GM21360 (cell line): ENCODE results near the gene ULK2.

Experiments
- ATAC-seq: cut with Tn5 transposase; IDR thresholded peaks from one replicate; pipeline ENCODE4 v1.9.1; 2021; ENCODE audit warnings: mild to moderate bottlenecking, moderate library complexity; ENCODE audit not compliant: unreplicated experiment

ULK2 gene

DNA sequence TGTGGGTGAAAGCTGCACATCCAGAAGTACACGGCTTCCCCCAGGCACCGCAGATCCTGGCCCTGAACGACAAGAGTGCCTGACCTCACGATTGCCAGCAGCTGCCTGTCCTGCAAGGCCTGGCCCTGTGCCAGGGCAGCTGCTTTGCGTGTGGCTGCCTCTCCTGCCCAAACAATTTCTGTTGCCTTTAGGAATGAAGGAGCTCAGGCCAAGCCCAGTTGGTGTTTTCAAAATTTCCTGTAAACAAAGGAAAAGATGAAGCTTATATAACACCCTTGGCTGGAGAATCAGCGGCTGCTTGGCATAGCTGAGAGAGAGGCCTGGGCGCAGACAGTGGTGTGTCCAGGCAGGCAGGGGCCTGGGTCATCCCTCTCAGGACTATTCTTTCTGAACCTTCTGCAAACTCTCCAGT, 139.6 kb downstream of the ULK2 start:
- no peak for ATAC-seq

DNA sequence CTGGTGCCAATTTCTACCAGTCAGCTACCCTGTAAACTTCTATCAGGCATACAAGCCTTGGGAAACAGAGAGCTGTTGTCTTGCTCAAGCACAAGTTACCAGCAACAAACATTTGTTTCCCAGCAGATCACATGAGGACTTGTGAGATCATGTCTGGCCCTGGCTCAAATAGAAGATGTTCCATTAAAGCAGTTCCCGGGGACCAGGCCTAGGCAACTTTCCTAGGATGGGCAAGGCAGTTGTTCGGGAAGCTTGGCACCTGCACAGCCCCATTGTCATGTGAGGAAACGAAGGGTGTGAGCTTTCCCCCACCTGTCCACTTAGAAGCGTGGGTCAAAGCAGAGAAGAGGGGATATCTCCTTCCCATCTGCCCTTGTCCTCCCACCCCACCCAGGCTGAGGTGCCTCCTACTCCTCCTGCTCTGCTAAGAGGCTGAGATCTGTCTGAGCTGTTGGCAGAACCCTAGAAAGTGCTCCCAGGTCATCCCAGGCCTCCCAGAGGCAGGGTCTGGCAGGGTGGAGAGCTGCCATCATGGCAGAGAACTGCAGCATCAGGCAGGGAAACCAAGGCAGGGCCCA, 140.1 kb downstream of the ULK2 start:
- ATAC-seq, result no peak

DNA sequence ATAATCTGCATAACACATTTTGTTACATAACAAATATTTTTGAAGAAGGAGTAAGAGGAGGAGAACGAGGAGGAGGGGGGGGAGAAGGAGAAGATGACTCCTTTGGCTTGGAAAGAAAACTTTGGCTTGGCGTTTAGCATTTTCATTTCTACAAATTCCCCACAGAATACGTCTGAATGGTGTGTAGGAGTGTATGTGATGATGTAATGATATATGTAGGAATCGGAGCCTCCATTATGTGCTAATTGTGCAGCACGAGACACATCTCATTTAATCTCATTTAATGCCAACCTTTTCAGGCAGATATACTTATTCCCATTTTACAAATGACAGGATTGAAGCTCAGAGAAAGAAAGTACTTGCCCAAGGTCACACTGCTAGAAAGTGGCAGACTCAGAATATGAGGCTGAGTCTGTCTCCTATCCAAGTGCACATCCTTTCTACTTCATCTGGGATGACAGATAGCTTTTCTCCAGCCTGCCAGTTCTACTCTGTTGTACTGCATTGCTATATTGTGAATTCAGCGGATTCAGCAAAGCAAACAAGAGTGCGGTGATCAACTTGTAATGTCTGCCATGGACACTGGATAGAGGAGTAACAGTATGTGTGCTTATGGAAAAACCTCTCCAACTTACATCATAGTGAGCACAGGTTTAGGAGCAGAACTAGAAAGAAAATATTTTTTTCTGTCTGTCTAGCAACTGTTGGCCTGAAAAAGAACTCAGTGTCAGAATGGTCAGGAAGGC, 140.9 kb downstream of the ULK2 start:
- no peak for ATAC-seq

- ATAC-seq, result no peak
Observed at GRCh38 chr17:19725486-19725885, 142.2 kb downstream of the ULK2 start.

DNA sequence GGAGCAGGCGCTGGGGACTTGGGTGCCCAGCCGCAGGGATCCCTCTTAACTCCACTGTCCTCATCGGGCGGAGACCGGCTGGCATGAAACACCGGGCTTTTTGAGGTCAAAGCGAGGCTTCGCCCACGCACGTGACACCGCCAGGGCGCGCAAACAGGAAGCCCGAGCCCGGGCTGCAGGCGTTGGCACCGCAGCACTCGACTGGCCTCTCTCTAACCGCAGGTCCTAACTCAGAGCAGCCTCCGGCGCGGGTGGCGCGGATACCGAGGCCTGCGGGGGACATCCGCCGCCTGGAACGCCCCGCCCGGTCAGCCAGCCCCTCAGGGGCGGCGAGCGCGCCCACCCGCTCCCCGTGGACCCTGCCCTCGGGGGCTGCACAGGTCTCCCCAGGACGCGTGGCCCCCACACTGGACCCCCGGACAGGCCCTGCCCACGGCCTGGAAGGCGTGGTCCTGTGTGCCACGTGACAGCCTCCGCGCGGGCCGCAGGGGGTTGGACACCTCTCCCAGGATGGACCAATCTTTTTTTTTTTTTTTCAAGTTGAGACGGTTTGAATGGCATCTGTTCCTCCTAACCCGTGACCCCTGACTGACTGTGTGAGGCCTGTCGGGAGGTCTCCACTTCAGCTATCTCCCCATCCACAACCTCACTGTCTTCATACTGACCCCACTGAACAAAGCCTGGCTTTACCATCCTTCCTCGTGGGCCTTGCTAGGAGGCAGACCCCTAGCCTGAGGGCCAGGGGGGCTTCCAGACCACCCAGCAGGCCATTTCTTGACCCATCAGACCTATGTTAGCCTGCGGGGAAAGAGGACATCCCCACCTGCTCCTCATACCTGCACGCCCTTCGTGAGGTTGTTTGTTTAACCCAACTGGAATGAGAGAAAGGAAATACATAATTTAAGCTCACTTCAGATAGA, 143.0 kb downstream of the ULK2 start:
- no peak for ATAC-seq

DNA sequence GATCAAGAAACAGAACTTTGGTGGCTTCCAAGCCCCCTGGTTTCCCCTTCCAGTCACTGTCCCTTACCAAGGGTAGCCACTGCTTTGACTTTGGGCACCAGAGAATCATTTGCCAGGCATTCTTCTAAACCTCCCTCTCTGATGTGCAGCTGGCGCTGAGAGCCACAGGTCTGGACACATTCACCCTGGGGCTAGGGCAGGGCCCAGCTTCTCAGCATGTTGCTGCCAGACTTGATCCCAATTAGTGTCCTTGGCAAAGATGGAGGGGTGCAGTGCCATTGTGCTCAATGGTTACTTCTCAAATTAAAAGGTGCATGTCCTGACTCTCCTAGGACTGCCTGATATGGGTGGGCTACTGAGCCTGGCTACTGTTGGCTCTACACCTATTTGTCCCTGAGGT, 143.8 kb downstream of the ULK2 start:
- no peak for ATAC-seq
